ENCODE measurements around the gene MAPK1.
"Not testable (repeated sequence)": the region's sequence is repeated elsewhere in the genome, so short reads cannot be mapped to it uniquely, and the experiment has no call there.

Gene MAPK1

GRCh38 chr22:21790359-21790758 lies 77.1 kb downstream of the MAPK1 start:
- DNase-seq = no peak

- not testable (repeated sequence) for DNase-seq
Observed at GRCh38 chr22:21787565-21787964, 79.9 kb downstream of the MAPK1 start.

GRCh38 chr22:21780259-21780658 lies 87.2 kb downstream of the MAPK1 start:
- no peak for DNase-seq

- no peak for DNase-seq
Observed at GRCh38 chr22:21779444-21779843, 88.0 kb downstream of the MAPK1 start.

- no peak for DNase-seq
Observed at GRCh38 chr22:21778705-21779363, 88.6 kb downstream of the MAPK1 start.

- no peak for DNase-seq
Observed at GRCh38 chr22:21771631-21771976, 95.8 kb downstream of the MAPK1 start.

GRCh38 chr22:21768435-21768834 lies 99.0 kb downstream of the MAPK1 start:
- DNase-seq = no peak

- no peak for DNase-seq
Observed at GRCh38 chr22:21766691-21767462, 100.6 kb downstream of the MAPK1 start.

- DNase-seq = no peak
Observed at GRCh38 chr22:21765909-21766529, 101.4 kb downstream of the MAPK1 start.

- DNase-seq = no peak
Observed at GRCh38 chr22:21764038-21764804, 103.2 kb downstream of the MAPK1 start.

- no peak for DNase-seq
Observed at GRCh38 chr22:21762712-21763581, 104.5 kb downstream of the MAPK1 start.

- no peak for DNase-seq
Observed at GRCh38 chr22:21761994-21762680, 105.3 kb downstream of the MAPK1 start.

- no peak for DNase-seq
Observed at GRCh38 chr22:21761086-21761485, 106.4 kb downstream of the MAPK1 start.

GRCh38 chr22:21760640-21761039 lies 106.8 kb downstream of the MAPK1 start:
- no peak for DNase-seq

GRCh38 chr22:21759646-21760376 lies 107.6 kb downstream of the MAPK1 start:
- no peak for DNase-seq

- no peak for DNase-seq
Observed at GRCh38 chr22:21759093-21759492, 108.4 kb downstream of the MAPK1 start.

GRCh38 chr22:21758091-21758864 lies 109.2 kb downstream of the MAPK1 start:
- DNase-seq = no peak

GRCh38 chr22:21755851-21756284 lies 111.6 kb downstream of the MAPK1 start:
- DNase-seq = no peak

- DNase-seq = no peak
Observed at GRCh38 chr22:21754523-21754922, 112.9 kb downstream of the MAPK1 start.

Data from NCI-H510A (cell line).